Activated B cell treated with CpG ODN at 0.5 μM for 24 hours (primary cell): ENCODE data around the gene OPN1LW. TPM values are rescaled to one million over a fixed set of nuclear protein-coding genes. Genes with fewer than 3 reads are reported as not detected.
"Not testable (repeated sequence)": the region's sequence is repeated elsewhere in the genome, so short reads cannot be mapped to it uniquely, and the experiment has no call there.

Experiments
- ATAC-seq: fragments of 200-7000 bp; cut with Tn5 transposase; one replicate; pipeline ENCODE4 v1.10.0; 2021; ENCODE audit warnings: low read depth, mild to moderate bottlenecking, moderate library complexity
- CTCF ChIA-PET: fragments of 350-600 bp; sonication (Branson Sonifier 250); formaldehyde crosslinking; loops from one replicate; lab custom pipeline; 2021; ENCODE audit warnings: antibody characterized with exemption; lab: Charles Lee
- POLR2A ChIA-PET: fragments of 350-600 bp; sonication (Branson Sonifier 250); formaldehyde crosslinking; loops from one replicate; lab custom pipeline; 2021; ENCODE audit warnings: antibody characterized with exemption; lab: Charles Lee
- DNase-seq: peaks from one replicate; pipeline ENCODE4 v3.0.0; 2022
- H3K27ac Mint-ChIP-seq: one replicate; pipeline ENCODE4 v1.8.0; 2020; ENCODE audit warnings: mixed read lengths
- H3K27me3 Mint-ChIP-seq: one replicate; pipeline ENCODE4 v1.8.0; 2021; ENCODE audit warnings: mixed read lengths
- H3K36me3 Mint-ChIP-seq: one replicate; pipeline ENCODE4 v1.8.0; 2021; ENCODE audit warnings: low read depth, mixed read lengths
- H3K4me1 Mint-ChIP-seq: one replicate; pipeline ENCODE4 v1.8.0; 2021; ENCODE audit warnings: mixed read lengths
- H3K4me3 Mint-ChIP-seq: one replicate; pipeline ENCODE4 v1.8.0; 2020; ENCODE audit warnings: mild to moderate bottlenecking, mixed read lengths
- H3K9me3 Mint-ChIP-seq: one replicate; pipeline ENCODE4 v1.8.0; 2020; ENCODE audit warnings: mixed read lengths
- CTCF ChIP-seq: fragments of 200-600 bp; IDR thresholded peaks from one replicate; pipeline ENCODE4 v1.8.0; 2022; ENCODE audit warnings: antibody characterized with exemption, mild to moderate bottlenecking
- intact Hi-C: fragments of 100-400 bp; cut with micrococcal nuclease; formaldehyde crosslinking; loops from one replicate; pipeline ENCODE4 v1.15.1; 2024
- total RNA-seq: library from RNA; stranded (reverse); gene quantifications from 2 replicates; pipeline ENCODE4 v1.2.3, GENCODE V29; 2022

Gene OPN1LW
- total RNA-seq, 1 donor from 2014 or later, result not detected

GRCh38 chrX:154140206-154140605, 3.8 kb upstream of the OPN1LW start:
- ChIA-PET POLR2A (no interaction called here), CTCF (no interaction called here)
- intact Hi-C loops, result no loop called here
- Mint-ChIP-seq H3K27me3 (no peaks in the 10 kb centered on the region), H3K27ac (no peak overlapping the region), H3K4me3 (no peak overlapping the region), H3K36me3 (no peaks in the 10 kb centered on the region), H3K9me3 (no peaks in the 10 kb centered on the region), H3K4me1 (peaks cover 14% of the 10 kb centered on the region)
- TF ChIP-seq CTCF, result no peak
- ATAC-seq, result no peak
- DNase-seq, result no peak

GRCh38 chrX:154140742-154141141, 3.3 kb upstream of the OPN1LW start:
- ChIA-PET CTCF (no interaction called here), POLR2A (no interaction called here)
- Mint-ChIP-seq H3K27me3 (no peaks in the 10 kb centered on the region), H3K4me1 (peaks cover 10% of the 10 kb centered on the region), H3K4me3 (no peak overlapping the region), H3K27ac (no peak overlapping the region), H3K9me3 (no peaks in the 10 kb centered on the region), H3K36me3 (no peaks in the 10 kb centered on the region)
- intact Hi-C loops, result no loop called here
- no peak for TF ChIP-seq CTCF
- ATAC-seq (no peak), DNase-seq (no peak)

GRCh38 chrX:154142386-154142785, 1.7 kb upstream of the OPN1LW start:
- Mint-ChIP-seq H3K36me3 (no peaks in the 10 kb centered on the region), H3K27ac (no peak overlapping the region), H3K9me3 (no peaks in the 10 kb centered on the region), H3K4me3 (no peak overlapping the region), H3K27me3 (no peaks in the 10 kb centered on the region), H3K4me1 (no peaks in the 10 kb centered on the region)
- CTCF ChIA-PET, result no interaction called here
- no peak for TF ChIP-seq CTCF
- DNase-seq, result no peak
- ATAC-seq, result no peak
- POLR2A ChIA-PET, result no interaction called here
- intact Hi-C loops, result no loop called here

GRCh38 chrX:154142950-154143745, 895 bp upstream of the OPN1LW start:
- no peak for TF ChIP-seq CTCF
- no peaks in the 10 kb centered on the region for H3K36me3 Mint-ChIP-seq
- intact Hi-C loops, result no loop called here
- no peaks in the 10 kb centered on the region for H3K4me1 Mint-ChIP-seq
- H3K4me3 Mint-ChIP-seq, result no peak overlapping the region
- no peaks in the 10 kb centered on the region for H3K27me3 Mint-ChIP-seq
- no peak for DNase-seq
- POLR2A ChIA-PET, result no interaction called here
- no peak overlapping the region for H3K27ac Mint-ChIP-seq
- H3K9me3 Mint-ChIP-seq, result no peaks in the 10 kb centered on the region
- ATAC-seq, result no peak
- CTCF ChIA-PET, result no interaction called here

GRCh38 chrX:154151030-154151429, 7.0 kb downstream of the OPN1LW start:
- DNase-seq, H3K27me3 Mint-ChIP-seq, H3K36me3 Mint-ChIP-seq, intact Hi-C loops, H3K4me3 Mint-ChIP-seq, H3K27ac Mint-ChIP-seq, H3K9me3 Mint-ChIP-seq, ATAC-seq, CTCF ChIA-PET, H3K4me1 Mint-ChIP-seq, POLR2A ChIA-PET: not testable (repeated sequence)

GRCh38 chrX:154156221-154156620, 12.2 kb downstream of the OPN1LW start:
- ATAC-seq, H3K36me3 Mint-ChIP-seq, POLR2A ChIA-PET, H3K27ac Mint-ChIP-seq, CTCF ChIA-PET, H3K4me3 Mint-ChIP-seq, DNase-seq, H3K27me3 Mint-ChIP-seq, H3K4me1 Mint-ChIP-seq, intact Hi-C loops, H3K9me3 Mint-ChIP-seq: not testable (repeated sequence)

DNA sequence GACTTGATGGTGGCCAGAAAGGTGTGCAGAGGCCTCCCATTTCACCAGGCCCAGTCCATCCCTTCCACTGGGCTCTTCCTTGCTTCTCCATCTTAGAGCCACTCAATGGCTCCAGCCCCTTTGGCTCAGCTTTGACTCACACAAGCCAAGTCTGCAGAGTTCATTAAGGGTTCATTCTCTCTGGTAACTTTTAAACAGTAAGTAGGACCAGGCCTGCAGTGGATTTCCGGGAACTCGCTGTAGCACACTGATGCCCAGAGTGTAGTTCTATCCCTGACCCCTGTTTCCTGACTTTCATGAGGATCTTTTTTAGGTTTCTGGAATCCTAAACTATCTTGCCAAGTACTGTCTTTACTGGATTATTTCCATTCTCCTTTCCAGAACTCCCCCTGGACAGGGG, 13.2 kb downstream of the OPN1LW start:
- H3K27ac Mint-ChIP-seq, H3K9me3 Mint-ChIP-seq, ATAC-seq, H3K27me3 Mint-ChIP-seq, H3K4me1 Mint-ChIP-seq, DNase-seq, H3K36me3 Mint-ChIP-seq, intact Hi-C loops, POLR2A ChIA-PET, H3K4me3 Mint-ChIP-seq, CTCF ChIA-PET: not testable (repeated sequence)

DNA sequence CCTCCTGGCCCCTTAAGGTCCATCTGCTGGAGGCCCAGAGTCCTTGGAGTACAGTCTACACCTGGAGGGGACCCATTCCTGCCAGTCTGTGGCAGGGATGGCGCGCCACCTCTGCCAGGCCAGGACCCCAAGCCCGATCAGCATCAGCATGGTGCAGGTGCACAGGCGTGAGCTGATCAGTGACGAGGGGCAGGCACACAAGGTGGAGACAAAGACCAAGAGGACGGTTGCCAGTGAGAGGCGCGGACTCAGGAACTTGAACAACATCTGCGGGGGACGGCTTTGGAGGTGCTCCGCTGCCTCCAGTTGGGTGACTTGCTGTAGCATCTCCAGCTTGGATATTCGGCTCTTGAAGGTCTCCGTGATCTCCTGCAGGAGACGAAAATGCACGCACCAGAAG, 15.3 kb downstream of the OPN1LW start:
- intact Hi-C loops, result not testable (repeated sequence)

DNA sequence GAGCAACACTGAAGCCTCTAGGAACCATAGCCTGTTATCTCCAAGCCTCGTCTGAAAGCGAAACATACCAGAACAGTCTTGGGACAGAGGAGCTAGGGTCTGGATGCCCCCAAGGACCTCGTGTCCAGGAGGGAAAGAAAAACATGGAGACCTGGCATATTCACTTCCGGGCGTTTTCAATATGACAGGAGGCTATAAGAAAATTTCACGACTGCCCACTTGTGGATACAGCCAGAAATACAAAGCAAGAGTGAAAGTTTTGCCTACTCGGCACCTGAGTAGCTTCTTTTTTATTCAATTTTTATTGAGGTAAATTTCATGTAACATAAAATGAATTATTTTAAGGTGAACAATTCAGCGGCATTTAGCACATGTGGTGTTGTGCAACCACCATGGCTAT, 20.9 kb downstream of the OPN1LW start:
- ATAC-seq, H3K4me3 Mint-ChIP-seq, H3K27me3 Mint-ChIP-seq, intact Hi-C loops, H3K36me3 Mint-ChIP-seq, H3K4me1 Mint-ChIP-seq, H3K27ac Mint-ChIP-seq, CTCF ChIA-PET, DNase-seq, H3K9me3 Mint-ChIP-seq, POLR2A ChIA-PET: not testable (repeated sequence)

More for the DNA sequence above, 15.3 kb downstream of the OPN1LW start:
- CTCF ChIA-PET, POLR2A ChIA-PET, H3K4me1 Mint-ChIP-seq, H3K36me3 Mint-ChIP-seq, ATAC-seq, H3K27ac Mint-ChIP-seq, H3K9me3 Mint-ChIP-seq, DNase-seq, H3K27me3 Mint-ChIP-seq, H3K4me3 Mint-ChIP-seq: not testable (repeated sequence)
